ENCODE data around the gene PKD2L1.
A peak's percentile ranks its signal among the peaks of the same experiment; 100 is the strongest.

PKD2L1 gene

DNA sequence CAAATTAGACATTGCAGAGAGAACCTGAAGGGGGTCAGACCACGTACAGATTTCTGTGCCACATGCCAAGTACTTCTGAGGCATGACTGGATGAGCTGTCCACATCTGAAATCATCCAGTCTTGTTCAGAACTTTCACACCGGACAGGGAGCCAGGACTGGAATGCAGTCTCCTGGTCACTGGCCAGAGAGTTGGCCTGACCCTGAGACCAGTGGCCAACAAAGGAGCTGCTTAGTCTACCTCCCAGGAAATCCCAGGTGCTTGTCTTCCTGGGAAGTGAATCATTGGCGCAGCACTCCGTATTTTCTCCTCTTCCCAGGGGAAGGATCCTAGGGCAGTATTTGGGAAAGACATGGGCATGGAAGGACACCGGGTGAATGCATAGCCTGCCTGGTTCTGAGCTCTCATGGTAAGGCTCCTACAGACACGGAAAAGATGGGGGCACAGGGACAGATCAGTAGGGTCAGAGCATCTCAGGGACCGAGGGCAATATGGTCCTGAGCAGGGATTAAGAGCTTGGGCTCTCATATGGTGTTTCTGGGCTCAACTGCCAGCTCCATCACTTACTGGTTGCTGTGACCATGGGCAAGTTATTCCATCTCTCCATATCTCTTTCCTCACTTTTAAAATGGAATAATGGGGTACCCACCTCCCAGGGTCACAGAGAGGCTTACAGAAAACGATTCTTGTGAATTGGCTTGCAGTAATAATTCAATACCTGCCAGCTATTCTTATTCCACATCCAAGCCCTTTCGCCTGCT lies 15.7 kb upstream of the PKD2L1 start:
- H3K36me3 ChIP-seq (ENCODE audit: control insufficient read depth, insufficient read depth, low read length), result peaks cover 20% of the 10 kb centered on the region
- peaks cover 15% of the 10 kb centered on the region for H3K4me1 ChIP-seq (ENCODE audit: control insufficient read depth, insufficient read depth, low read length)
- H3K4me3 ChIP-seq (ENCODE audit: low read length), result peak overlapping the region; percentile 90; the same call in 1 of the 2 replicates
- H3K9me3 ChIP-seq (ENCODE audit: control insufficient read depth, insufficient read depth, low read length), result no peaks in the 10 kb centered on the region
- H3K27me3 ChIP-seq (ENCODE audit: control insufficient read depth, insufficient read depth, low read length), result no peaks in the 10 kb centered on the region
- WGBS (ENCODE audit: insufficient coverage, insufficient read length), result no CpG with 5 or more reads among the region's 9 CpGs
- no peak for DNase-seq (ENCODE audit: low read depth, low spot score)
- no peak overlapping the region for H3K27ac ChIP-seq (ENCODE audit: low read length)

DNA sequence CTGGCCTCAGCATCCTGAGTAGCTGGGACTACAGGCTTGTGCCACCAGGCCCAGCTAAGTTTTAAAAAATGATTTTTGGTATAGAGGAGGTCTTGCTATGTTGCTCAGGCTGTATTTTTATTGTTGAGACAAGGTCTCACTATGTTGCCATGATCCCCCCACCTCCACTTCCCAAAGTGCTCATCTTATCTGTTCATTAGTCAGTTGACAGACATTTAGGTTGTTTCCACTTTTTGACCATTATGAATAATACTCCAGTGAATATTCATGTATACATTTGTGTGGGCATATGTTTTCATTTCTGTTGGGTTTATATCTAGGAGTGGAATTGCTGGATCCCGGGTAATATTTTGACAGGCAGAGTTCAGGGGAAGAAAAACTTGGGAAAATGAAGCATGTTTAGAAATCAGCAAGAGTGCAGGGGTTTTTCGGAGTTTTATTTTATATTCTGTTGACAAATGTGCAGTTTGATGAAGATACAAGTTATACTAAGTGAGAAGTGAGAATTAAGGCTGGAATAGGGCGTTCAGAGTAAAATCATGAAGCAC lies 14.3 kb upstream of the PKD2L1 start:
- 100% methylated on average over 1 of the region's 3 CpGs for WGBS (ENCODE audit: insufficient coverage, insufficient read length)
- H3K27me3 ChIP-seq (ENCODE audit: control insufficient read depth, insufficient read depth, low read length), result no peaks in the 10 kb centered on the region
- H3K4me1 ChIP-seq (ENCODE audit: control insufficient read depth, insufficient read depth, low read length), result peaks cover 14% of the 10 kb centered on the region

DNA sequence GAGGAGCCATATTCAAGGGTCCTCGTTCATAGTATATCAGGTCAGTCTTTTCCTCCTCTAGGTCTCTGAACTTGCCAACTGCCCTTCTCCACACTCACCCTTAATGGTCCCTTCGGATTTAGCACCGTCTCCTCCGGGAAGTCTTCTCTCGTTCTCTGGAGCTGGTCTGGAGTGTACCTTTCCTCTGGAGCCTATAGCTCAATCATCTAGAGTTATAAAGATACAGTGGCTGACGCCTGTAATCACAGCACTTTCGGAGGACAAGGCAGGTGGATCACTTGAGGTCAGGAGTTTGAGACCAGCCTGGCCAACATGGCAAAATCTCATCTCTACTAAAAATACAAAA lies 12.6 kb upstream of the PKD2L1 start:
- WGBS (ENCODE audit: insufficient coverage, insufficient read length), result no CpG with 5 or more reads among the region's 7 CpGs
- Histone ChIP-seq H3K27me3 (ENCODE audit: control insufficient read depth, insufficient read depth, low read length) (no peaks in the 10 kb centered on the region), H3K27ac (ENCODE audit: low read length) (no peak overlapping the region), H3K9me3 (ENCODE audit: control insufficient read depth, insufficient read depth, low read length) (no peaks in the 10 kb centered on the region), H3K4me3 (ENCODE audit: low read length) (no peak overlapping the region), H3K4me1 (ENCODE audit: control insufficient read depth, insufficient read depth, low read length) (peaks cover 9% of the 10 kb centered on the region; the same call in 1 of the 2 replicates), H3K36me3 (ENCODE audit: control insufficient read depth, insufficient read depth, low read length) (no peaks in the 10 kb centered on the region)
- no peak for DNase-seq (ENCODE audit: low read depth, low spot score)

More for the DNA sequence above, 14.3 kb upstream of the PKD2L1 start:
- Histone ChIP-seq H3K36me3 (ENCODE audit: control insufficient read depth, insufficient read depth, low read length) (peaks cover 10% of the 10 kb centered on the region), H3K4me3 (ENCODE audit: low read length) (no peak overlapping the region), H3K9me3 (ENCODE audit: control insufficient read depth, insufficient read depth, low read length) (no peaks in the 10 kb centered on the region), H3K27ac (ENCODE audit: low read length) (no peak overlapping the region)
- DNase-seq (ENCODE audit: low read depth, low spot score), result no peak

DNA sequence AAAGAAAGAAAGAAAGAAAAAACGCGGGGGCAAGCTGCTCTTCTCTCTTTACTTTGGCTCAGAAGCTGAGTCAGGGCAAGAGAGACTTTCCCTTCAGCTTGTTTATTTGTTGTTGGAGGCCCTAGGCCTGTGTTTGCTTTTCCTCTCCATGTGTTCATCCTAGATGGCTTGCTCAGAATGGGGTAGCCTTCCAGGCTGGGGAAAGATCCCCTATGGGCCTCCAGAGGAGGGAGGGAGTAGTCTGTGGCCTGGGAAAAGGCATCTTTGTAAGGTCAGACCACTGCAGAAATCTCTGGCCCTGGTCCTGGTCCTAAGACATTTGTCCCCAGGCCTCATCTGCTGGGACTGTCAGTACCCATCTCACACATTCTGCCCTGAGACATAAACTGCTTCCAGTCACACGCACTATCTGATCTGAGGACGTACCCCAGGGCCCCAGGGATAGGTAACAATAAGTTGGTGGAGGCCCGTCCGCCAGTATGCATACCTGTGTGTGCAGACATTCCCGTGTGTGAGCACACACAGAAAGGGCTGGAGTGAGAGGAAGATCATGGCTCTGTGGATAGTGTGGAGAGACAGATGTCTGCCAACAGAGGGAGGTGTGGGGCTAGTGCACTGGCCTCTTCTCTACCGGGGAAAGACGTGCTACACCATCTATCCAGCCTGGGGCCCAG lies 12.1 kb upstream of the PKD2L1 start:
- H3K27me3 ChIP-seq (ENCODE audit: control insufficient read depth, insufficient read depth, low read length), result no peaks in the 10 kb centered on the region
- H3K4me3 ChIP-seq (ENCODE audit: low read length), result no peak overlapping the region
- peak; percentile 45 for DNase-seq (ENCODE audit: low read depth, low spot score)
- no peaks in the 10 kb centered on the region for H3K9me3 ChIP-seq (ENCODE audit: control insufficient read depth, insufficient read depth, low read length)
- no CpG with 5 or more reads among the region's 9 CpGs for WGBS (ENCODE audit: insufficient coverage, insufficient read length)
- H3K27ac ChIP-seq (ENCODE audit: low read length), result no peak overlapping the region
- no peaks in the 10 kb centered on the region for H3K36me3 ChIP-seq (ENCODE audit: control insufficient read depth, insufficient read depth, low read length)
- H3K4me1 ChIP-seq (ENCODE audit: control insufficient read depth, insufficient read depth, low read length), result peaks cover 9% of the 10 kb centered on the region; the same call in 1 of the 2 replicates

DNA sequence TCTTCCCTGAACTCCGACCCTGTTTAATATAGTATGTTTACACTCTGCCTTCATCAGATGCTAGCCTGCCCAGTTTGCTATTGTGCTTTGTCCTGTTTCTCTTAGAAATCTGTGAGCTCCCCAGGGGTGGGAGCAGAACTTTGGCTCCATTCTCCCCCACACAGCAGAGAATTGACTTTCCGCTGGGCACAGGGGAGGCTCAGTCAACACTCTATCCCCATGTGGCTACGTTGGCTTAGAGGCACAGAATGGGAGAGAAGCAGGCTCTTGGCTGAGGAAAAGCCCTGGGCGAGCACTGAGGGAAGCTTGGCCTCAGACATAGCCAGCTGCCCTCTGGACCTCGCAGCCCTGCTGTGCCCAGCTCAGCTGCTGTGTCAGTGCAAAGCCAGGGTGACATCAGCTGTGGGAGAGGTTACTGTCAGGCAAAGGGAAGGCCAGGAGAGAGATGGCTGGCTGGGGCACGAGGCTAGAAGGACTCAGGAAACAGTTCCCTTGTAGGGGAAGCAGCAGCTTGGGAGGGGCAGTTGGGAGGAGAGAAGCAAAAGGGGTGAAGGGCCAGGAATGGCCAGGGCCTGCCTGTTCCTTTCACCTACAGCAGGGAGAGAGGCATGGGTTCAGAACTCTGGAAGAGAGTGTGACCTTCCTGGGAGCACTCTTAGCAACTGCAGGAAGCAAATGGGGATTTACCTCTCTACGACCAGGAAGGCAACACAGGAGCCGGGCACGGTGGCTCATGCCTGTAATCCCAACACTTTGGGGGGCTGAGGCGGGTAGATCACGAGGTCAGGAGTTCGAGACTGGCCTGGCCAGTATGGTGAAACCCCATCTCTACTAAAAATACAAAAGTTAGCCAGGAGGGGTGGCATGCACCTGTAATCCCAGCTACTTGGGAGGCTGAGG lies 11.2 kb upstream of the PKD2L1 start:
- Histone ChIP-seq H3K4me1 (ENCODE audit: control insufficient read depth, insufficient read depth, low read length) (peaks cover 9% of the 10 kb centered on the region; the same call in 1 of the 2 replicates), H3K36me3 (ENCODE audit: control insufficient read depth, insufficient read depth, low read length) (no peaks in the 10 kb centered on the region), H3K27ac (ENCODE audit: low read length) (no peak overlapping the region), H3K27me3 (ENCODE audit: control insufficient read depth, insufficient read depth, low read length) (no peaks in the 10 kb centered on the region), H3K4me3 (ENCODE audit: low read length) (no peak overlapping the region), H3K9me3 (ENCODE audit: control insufficient read depth, insufficient read depth, low read length) (no peaks in the 10 kb centered on the region)
- no CpG with 5 or more reads among the region's 12 CpGs for WGBS (ENCODE audit: insufficient coverage, insufficient read length)
- no peak for DNase-seq (ENCODE audit: low read depth, low spot score)

DNA sequence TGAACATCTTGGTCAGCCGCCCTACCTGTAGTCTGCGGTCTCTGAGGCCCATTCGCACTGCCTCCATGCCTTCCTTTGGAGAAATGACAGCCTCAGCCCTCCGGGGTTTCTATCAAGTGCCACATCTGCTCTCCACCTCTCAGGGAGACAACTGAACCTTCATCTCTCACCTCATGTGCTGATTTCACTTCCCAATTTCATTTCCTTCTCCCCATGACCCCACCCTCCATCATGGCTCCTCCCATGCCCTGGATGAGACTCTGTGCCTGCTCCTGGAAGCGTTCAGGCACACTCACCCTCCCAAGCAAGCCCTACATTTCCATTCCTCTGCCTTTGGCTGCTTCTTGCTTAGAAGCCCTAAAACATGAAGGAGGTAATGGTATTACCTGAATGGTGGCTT lies 9.2 kb upstream of the PKD2L1 start:
- no CpG with 5 or more reads among the region's 5 CpGs for WGBS (ENCODE audit: insufficient coverage, insufficient read length)
- no peak for DNase-seq (ENCODE audit: low read depth, low spot score)
- Histone ChIP-seq H3K36me3 (ENCODE audit: control insufficient read depth, insufficient read depth, low read length) (no peaks in the 10 kb centered on the region), H3K9me3 (ENCODE audit: control insufficient read depth, insufficient read depth, low read length) (no peaks in the 10 kb centered on the region), H3K27ac (ENCODE audit: low read length) (no peak overlapping the region), H3K27me3 (ENCODE audit: control insufficient read depth, insufficient read depth, low read length) (no peaks in the 10 kb centered on the region), H3K4me3 (ENCODE audit: low read length) (no peak overlapping the region), H3K4me1 (ENCODE audit: control insufficient read depth, insufficient read depth, low read length) (peaks cover 5% of the 10 kb centered on the region; the same call in 1 of the 2 replicates)

DNA sequence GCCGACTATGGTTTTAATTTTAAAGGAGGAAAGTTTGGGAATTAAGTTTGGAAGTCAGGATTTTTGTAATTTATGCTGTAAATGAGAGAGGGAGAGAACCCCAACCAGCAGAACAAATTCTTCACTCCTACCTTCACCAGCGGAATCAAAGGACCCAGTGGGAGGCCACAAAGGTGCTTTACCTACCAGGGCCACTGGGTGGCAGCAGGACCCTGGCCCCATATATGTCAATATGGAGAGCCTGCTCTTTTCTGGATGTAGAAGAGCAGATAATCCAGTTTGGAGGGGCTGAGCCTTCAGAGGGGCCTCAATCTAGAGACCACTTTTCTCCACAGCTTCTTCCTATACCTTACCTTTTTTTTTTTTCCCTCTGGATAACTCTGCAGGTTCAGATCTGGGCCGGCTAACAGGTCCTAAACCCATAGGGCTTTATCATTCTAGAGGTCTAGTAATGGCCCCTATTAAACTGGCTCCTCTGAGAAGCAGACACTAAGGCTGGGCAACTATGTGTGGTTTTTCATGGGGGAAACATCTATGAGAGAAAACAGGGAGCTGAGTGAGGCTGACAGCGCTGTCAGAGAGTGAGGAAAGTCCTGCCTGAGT lies 8.5 kb upstream of the PKD2L1 start:
- Histone ChIP-seq H3K4me3 (ENCODE audit: low read length) (no peak overlapping the region), H3K9me3 (ENCODE audit: control insufficient read depth, insufficient read depth, low read length) (no peaks in the 10 kb centered on the region), H3K27me3 (ENCODE audit: control insufficient read depth, insufficient read depth, low read length) (no peaks in the 10 kb centered on the region), H3K4me1 (ENCODE audit: control insufficient read depth, insufficient read depth, low read length) (peaks cover 5% of the 10 kb centered on the region; the same call in 1 of the 2 replicates), H3K36me3 (ENCODE audit: control insufficient read depth, insufficient read depth, low read length) (no peaks in the 10 kb centered on the region), H3K27ac (ENCODE audit: low read length) (no peak overlapping the region)
- WGBS (ENCODE audit: insufficient coverage, insufficient read length), result no CpG with 5 or more reads among the region's 4 CpGs
- no peak for DNase-seq (ENCODE audit: low read depth, low spot score)

DNA sequence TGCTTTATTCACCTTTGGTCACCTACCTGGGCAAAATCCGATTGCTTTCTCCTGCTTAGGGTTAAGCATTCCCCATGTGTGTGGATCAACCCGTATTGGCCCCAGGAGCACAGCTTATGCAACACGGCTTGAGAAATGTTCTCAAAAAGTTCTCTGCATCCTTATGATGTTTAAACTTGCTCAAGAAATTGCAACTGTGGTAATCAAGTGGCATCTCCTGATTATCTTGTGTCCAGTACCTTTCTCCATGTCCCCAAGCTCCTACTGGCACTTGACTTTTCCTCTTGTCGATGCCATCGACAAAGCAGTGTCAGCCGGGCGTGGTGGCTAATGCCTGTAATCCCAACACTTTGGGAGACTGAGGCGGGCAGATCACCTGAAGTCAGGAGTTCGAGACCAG lies 4.7 kb upstream of the PKD2L1 start:
- no peak overlapping the region for H3K4me3 ChIP-seq (ENCODE audit: low read length)
- H3K9me3 ChIP-seq (ENCODE audit: control insufficient read depth, insufficient read depth, low read length), result no peaks in the 10 kb centered on the region
- H3K27ac ChIP-seq (ENCODE audit: low read length), result no peak overlapping the region
- no peaks in the 10 kb centered on the region for H3K27me3 ChIP-seq (ENCODE audit: control insufficient read depth, insufficient read depth, low read length)
- no CpG with 5 or more reads among the region's 9 CpGs for WGBS (ENCODE audit: insufficient coverage, insufficient read length)
- H3K36me3 ChIP-seq (ENCODE audit: control insufficient read depth, insufficient read depth, low read length), result no peaks in the 10 kb centered on the region
- H3K4me1 ChIP-seq (ENCODE audit: control insufficient read depth, insufficient read depth, low read length), result peaks cover 1% of the 10 kb centered on the region; the same call in 1 of the 2 replicates
- DNase-seq (ENCODE audit: low read depth, low spot score), result no peak

DNA sequence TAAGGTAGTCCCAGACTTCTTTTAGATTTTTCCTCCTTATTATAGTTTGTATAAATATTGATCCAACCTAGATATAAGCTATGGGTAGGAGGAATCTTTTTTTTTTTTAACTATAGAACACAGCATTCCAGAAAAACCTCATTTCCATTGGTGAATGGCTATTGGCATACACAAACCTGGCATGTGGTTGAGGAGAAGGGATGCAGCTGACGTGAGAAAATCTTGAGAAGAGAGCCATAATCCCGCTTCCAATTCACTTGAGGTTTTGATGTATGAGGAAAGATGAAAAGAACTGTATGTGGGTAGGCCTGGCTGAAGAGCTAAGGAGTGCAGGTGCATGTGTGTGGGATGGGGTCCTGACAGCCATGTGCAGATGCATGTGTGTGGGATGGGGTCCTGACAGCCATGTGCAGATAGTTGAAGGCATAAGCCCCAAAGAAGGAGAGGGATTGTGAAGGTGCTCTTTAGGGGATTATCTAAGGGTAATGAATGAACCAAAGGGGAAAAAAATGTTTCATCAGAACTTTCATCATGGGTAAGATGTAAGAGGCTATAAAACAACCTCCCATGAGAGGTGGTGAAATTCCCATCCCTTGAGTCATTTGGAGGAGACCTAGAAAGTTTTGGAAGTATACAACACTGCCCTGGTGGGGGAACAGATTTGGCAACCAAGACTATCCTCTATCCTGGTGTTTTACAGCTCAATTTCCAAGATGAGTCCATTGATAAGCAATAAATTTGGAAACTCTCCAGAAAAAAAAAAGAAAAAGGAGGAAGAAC lies 3.8 kb upstream of the PKD2L1 start:
- no CpG with 5 or more reads among the region's 2 CpGs for WGBS (ENCODE audit: insufficient coverage, insufficient read length)
- Histone ChIP-seq H3K4me1 (ENCODE audit: control insufficient read depth, insufficient read depth, low read length) (peaks cover 1% of the 10 kb centered on the region; the same call in 1 of the 2 replicates), H3K27ac (ENCODE audit: low read length) (no peak overlapping the region), H3K9me3 (ENCODE audit: control insufficient read depth, insufficient read depth, low read length) (no peaks in the 10 kb centered on the region), H3K27me3 (ENCODE audit: control insufficient read depth, insufficient read depth, low read length) (no peaks in the 10 kb centered on the region), H3K36me3 (ENCODE audit: control insufficient read depth, insufficient read depth, low read length) (no peaks in the 10 kb centered on the region), H3K4me3 (ENCODE audit: low read length) (no peak overlapping the region)
- no peak for DNase-seq (ENCODE audit: low read depth, low spot score)

Data from iPS DF 6.9 (cell line).